HG03103 (cell line): ENCODE results near the gene CREBBP.

Source experiments
- ATAC-seq: cut with Tn5 transposase; IDR thresholded peaks from one replicate; pipeline ENCODE4 v1.9.1; 2021; ENCODE audit warnings: low read depth; ENCODE audit not compliant: unreplicated experiment

Gene CREBBP

GRCh38 chr16:3800477-3801270, 79.8 kb downstream of the CREBBP start:
- no peak for ATAC-seq

DNA sequence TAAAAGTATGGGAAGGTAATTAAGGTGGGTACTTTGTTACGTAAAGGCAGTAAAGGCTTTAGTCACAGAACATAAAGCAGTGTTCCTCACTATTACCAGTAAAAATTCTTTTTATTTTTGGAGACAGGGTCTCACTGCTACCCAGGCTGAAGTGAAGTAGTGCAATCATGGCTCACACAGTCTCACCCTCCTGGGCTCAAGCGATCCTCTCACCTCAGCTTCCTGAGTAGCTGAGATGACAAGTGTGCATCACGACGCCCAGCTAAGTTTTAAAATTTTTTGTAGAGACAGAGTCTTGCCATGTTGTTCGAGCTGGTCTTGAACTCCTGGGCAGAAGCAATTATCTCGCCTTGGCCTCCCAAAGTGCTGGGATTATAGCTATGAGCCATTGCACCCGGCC, 80.5 kb downstream of the CREBBP start:
- no peak for ATAC-seq

DNA sequence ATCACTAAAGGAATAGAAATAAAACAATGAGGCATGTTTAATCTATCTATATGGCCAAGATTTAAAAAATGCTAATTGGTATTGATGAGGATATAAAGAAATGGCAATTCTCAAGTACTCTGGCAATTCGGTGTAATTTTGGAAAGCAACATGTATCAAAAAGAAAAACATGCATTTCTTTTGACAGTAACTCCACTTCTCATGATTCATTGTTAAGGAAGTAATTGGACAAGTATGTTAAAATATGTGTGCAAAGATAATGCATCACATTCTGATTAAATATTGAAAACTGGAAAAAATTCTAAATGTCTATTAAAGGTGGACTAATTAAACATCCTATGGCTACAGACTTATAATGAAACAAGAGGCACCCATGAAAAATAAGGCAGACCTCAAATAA, 81.2 kb downstream of the CREBBP start:
- ATAC-seq = no peak

- no peak for ATAC-seq
These were observed 81.7 kb downstream of the CREBBP start for GRCh38 chr16:3798838-3799237.

DNA sequence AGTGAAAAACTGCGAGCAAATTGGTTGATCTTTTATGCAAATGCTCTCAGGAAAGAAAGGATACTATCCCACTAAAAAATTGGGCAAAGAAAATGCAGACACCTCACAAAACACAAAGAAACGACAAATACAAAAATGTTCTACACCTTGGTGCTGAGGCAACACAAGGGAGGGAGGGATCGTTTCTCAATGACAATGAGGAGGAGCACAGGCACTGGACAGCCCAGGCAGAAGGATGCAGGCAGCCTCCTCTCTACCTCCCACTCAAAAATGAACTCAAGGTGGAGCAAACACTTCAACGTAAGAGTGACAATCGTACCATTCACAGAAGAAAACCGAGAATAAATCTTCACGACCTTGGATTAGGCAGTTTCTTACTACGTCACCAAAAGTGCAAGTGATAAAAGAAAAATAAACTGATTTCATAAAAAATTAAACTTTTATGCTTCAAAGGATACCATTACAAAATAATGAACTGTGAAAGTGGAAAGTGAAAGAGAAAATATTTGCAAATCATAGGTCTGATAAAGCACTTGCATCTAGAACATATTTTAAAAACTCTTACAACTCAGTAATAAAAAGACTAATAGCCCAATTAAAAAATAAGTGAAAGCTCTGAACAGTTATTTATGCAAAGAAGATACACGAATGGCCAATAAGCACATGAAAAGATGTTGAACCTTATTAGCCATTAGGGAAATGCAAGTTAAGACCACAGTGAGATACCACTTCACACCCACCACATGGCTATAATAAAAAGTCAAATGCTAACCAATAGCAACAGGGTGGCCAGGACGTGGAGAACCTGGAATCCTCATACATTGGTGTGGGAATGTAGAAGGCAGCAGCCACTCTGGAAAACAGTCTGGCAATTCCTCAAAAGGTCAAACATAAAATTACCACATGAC, 82.4 kb downstream of the CREBBP start:
- ATAC-seq = no peak

- ATAC-seq = no peak
These were observed 83.0 kb downstream of the CREBBP start for GRCh38 chr16:3797473-3797872.

GRCh38 chr16:3793161-3793576, 87.3 kb downstream of the CREBBP start:
- ATAC-seq = no peak

DNA sequence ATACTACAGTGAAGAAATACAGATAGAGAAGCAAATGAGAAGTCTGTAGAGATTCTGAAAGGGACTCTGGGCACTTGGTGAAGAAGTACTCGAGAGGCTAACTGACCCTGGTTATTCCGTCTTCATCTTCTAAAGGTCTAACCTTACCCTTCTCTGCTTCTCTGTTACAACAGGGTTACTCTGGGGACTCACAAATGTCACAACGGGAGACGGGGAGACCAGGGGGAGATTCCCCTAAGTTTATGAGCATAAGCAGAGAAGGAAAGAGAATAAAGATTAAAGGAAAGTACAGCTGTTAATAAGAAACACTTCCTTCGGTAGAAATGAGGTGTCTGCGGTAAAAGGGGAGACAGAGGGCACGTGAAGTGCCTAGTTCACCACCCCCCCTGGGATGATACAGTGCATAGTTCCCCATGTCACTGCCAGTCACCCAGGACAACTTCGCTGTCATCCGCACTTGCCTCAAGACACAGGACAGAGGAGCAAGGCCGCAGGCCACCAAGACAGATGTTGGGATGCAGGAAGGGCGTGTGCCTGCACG, 88.0 kb downstream of the CREBBP start:
- ATAC-seq = no peak

- ATAC-seq = no peak
These were observed 88.8 kb downstream of the CREBBP start for GRCh38 chr16:3791701-3792100.

GRCh38 chr16:3789375-3790099, 91.0 kb downstream of the CREBBP start:
- no peak for ATAC-seq

DNA sequence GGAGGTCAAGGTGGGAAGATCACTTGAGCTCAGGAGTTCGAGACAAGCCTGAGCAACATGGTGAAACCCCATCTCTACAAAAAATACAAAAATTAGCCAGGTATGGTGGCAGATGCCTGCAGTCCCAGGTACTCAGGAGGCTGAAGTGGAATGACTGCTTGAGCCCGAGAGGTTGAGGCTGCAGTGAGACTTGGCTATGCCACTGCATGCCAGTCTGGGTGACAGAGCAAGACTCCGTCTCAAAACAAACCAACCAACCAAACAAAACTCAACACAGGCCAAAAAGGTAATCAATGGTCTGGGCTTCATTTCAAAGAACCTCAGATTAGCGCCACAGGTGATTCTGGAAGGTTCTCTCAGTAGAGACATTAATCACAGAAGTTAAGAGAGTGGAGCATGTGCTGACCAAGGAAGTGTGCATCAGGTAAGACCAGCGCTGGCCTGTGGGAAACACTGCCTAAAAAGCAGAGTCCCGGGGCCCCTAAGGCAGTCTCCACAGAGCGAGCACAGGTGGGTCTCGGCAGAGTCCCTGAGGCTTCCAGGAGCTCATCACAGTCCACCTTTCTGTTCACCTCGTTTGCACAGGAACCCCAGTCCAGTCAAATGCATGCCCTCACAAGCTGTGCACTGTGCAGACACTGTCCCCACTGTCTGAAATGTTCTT, 91.7 kb downstream of the CREBBP start:
- no peak for ATAC-seq

- no peak for ATAC-seq
These were observed 92.4 kb downstream of the CREBBP start for GRCh38 chr16:3787924-3788661.

DNA sequence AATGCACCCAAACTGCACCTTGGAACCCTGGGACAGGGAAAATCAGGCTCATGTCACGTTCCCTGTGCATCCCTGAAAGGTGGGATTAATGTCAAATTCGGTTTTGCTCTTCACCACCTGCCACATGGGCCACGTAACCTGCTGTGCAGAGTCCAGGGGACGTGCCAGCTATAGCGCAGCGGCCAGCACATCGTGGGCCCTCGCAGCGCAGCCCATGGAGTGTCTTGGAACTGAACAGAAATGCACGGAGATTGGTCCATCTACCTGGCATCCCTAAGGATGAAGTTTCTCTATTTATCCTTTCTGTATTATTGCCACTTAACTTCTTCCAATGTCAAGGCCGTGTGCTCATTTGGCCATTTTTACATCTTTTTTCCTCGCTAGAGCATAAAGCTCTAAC, 95.1 kb downstream of the CREBBP start:
- ATAC-seq = no peak

DNA sequence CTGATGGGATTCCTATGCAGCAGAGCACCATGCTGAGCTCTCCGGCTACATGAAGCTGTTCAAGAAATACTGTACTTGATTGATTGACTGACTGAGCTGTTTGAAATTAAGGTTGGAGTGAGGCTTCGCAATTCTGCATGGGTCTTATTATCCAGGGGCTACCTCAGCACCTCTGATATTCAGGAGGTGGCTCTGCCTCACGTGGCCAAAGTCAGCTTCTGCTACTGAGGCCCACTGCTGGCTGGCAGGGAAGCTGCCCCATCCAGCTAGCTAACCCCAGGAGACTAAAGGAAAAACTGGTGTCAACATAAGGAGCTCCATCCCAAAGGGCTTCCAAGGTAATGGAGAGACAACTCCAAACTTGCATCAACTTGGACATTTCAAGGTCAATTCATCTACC, 97.0 kb downstream of the CREBBP start:
- no peak for ATAC-seq

DNA sequence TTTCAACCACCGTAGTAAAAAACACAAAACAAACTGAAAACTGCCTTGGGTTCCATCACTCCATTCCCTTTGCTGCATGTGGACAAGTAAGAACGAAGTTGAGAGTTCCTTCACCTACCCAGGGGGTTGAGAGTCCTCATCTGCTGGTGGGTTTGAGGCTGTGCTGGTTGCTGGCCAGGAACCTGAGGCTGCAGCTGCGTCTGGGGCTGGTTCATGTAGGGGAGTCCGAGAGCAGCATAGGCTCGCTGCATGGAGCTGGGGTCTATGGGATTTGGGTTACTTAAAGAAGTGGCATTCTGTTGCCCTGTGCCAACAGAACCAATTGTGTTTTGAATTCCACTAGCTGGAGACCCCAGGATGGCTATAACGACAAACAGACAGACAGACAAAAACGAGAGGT, 97.9 kb downstream of the CREBBP start:
- ATAC-seq = no peak

- no peak for ATAC-seq
These were observed 99.1 kb downstream of the CREBBP start for GRCh38 chr16:3781421-3781820.

DNA sequence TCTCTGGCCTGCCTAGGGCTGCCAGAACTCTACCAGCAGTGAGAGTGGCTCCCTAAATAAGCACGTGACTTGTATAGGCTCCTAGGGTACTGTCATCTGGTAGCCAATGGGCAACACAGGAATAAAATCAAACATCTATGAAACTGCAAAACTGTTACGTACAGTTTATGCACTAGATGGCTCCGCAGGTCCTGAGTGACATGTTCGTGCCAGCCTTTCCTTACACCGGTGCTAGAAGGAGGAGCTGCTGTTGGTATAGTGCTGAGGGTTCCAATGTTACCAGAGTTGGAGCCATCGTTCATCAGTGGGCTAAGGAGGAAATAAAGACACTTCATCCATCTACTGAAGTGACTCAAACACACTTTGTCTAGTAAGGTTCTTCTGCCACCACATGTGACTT, 99.9 kb downstream of the CREBBP start:
- no peak for ATAC-seq

DNA sequence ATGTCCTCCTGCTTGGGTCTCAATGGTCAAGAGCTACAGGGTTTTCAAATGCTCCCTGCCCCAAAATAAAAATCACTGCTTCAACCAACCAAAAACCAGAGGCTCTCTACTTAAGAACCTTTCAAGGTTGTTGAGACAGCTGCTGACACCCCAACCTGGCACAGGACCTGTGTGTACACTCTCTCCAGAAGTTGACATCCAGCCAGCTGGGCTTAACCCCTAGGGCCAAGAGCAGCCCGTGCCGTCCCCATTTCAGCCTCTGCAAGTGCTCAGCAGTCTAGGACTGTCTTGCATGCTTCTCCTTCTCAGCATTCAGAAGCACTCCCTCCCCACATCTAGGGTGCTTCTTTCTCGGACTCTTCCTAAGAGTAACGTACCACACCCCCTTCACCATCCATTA, 104.2 kb downstream of the CREBBP start:
- ATAC-seq = no peak

DNA sequence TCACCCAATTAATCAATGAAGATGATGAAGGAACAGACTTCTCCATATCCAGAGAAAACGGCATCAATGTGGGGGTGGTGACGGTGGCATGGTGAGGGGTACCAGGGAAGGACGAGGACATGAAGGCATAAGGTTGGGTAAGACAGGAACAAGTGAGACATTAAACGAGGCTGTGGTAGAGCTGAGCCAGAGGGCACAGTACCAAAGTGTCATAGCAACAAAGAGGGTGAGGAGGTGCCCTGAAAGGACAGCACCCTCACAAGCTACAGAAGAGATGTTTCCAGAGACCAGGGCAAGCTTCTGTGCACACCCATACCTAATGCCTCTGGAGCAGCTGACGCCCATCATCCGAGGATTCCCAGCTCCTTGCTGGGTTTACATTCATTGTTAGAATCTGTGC, 105.7 kb downstream of the CREBBP start:
- no peak for ATAC-seq
